ENCODE measurements around the gene CAMK2A.

Gene CAMK2A

GRCh38 chr5:150172556-150172955, 117.0 kb downstream of the CAMK2A start:
- TF ChIP-seq SPI1 (IDR thresholded peaks at IDR 0.05; ENCODE audit: borderline replicate concordance, low read depth) (no peak), POLR2AphosphoS5 (IDR thresholded peaks at IDR 0.05; ENCODE audit: low read depth) (no peak), REST (IDR thresholded peaks at IDR 0.05; ENCODE audit: insufficient replicate concordance, low read depth) (no peak), GABPA (IDR thresholded peaks at IDR 0.05; ENCODE audit: low read depth) (no peak), CTCF (IDR thresholded peaks at IDR 0.05; ENCODE audit: insufficient read depth, low read length) (no peak)
- no peak for DNase-seq (ENCODE audit: low read depth in 1 of 2, low spot score in 1 of 2)
- H3K27me3 ChIP-seq (ENCODE audit: insufficient read depth, poor library complexity, severe bottlenecking), result no peaks in the 10 kb centered on the region
- H3K27ac ChIP-seq (replicated peaks), result no peak overlapping the region
- no peak overlapping the region for H3K4me3 ChIP-seq (replicated peaks; ENCODE audit: insufficient read depth, low read length)

GRCh38 chr5:150172145-150172544, 117.4 kb downstream of the CAMK2A start:
- no peaks in the 10 kb centered on the region for H3K27me3 ChIP-seq (ENCODE audit: insufficient read depth, poor library complexity, severe bottlenecking)
- no peak overlapping the region for H3K27ac ChIP-seq (replicated peaks)
- no peak overlapping the region for H3K4me3 ChIP-seq (replicated peaks; ENCODE audit: insufficient read depth, low read length)
- DNase-seq (ENCODE audit: low read depth in 1 of 2, low spot score in 1 of 2), result no peak
- TF ChIP-seq POLR2AphosphoS5 (IDR thresholded peaks at IDR 0.05; ENCODE audit: low read depth) (no peak), REST (IDR thresholded peaks at IDR 0.05; ENCODE audit: insufficient replicate concordance, low read depth) (no peak), CTCF (IDR thresholded peaks at IDR 0.05; ENCODE audit: insufficient read depth, low read length) (no peak), SPI1 (IDR thresholded peaks at IDR 0.05; ENCODE audit: borderline replicate concordance, low read depth) (no peak), GABPA (IDR thresholded peaks at IDR 0.05; ENCODE audit: low read depth) (no peak)
